GM12875 (cell line): ENCODE data around the gene RAMP3.
"Not testable (repeated sequence)": the region's sequence is repeated elsewhere in the genome, so short reads cannot be mapped to it uniquely, and the experiment has no call there.

ENCODE experiments used
- H3K4me3 ChIP-seq: one replicate; pipeline ENCODE4 v1.5.1; 2011; ENCODE audit warnings: low read depth, low read length, control low read depth
- TF ChIP-seq, protein P1 (sequence below): IDR thresholded peaks from 2 replicates; pipeline ENCODE4 v1.5.1; 2011; ENCODE audit warnings: low read depth, mild to moderate bottlenecking, control low read depth, inconsistent platforms, low read length, moderate library complexity, borderline replicate concordance; ENCODE audit not compliant: insufficient read depth

The RAMP3 gene

DNA sequence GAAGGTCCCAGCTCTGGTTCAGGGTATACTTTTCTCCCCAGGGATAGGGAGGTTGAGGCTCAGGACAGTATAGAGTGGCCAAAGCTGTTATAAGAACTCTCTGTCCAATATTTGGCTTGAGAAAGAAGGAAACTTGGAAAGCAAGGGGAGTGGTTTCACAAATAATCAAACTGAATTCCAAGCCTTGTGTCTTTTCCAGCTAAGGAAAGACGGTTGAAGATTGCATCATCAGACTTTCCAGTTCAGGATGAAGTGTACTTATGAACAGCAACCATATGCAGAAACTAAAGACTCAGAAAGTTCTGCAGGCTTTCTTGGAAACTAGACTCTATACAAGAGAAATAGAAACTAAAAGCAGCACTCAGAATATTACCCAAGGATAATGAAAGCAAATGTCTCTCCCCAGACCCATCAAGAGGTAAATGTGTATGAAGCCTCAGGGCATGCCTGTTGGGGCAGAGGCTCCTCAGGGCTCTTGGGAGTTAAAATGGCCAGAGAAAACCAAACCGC lies 46.4 kb downstream of the RAMP3 start:
- TF ChIP-seq, protein P1, sequence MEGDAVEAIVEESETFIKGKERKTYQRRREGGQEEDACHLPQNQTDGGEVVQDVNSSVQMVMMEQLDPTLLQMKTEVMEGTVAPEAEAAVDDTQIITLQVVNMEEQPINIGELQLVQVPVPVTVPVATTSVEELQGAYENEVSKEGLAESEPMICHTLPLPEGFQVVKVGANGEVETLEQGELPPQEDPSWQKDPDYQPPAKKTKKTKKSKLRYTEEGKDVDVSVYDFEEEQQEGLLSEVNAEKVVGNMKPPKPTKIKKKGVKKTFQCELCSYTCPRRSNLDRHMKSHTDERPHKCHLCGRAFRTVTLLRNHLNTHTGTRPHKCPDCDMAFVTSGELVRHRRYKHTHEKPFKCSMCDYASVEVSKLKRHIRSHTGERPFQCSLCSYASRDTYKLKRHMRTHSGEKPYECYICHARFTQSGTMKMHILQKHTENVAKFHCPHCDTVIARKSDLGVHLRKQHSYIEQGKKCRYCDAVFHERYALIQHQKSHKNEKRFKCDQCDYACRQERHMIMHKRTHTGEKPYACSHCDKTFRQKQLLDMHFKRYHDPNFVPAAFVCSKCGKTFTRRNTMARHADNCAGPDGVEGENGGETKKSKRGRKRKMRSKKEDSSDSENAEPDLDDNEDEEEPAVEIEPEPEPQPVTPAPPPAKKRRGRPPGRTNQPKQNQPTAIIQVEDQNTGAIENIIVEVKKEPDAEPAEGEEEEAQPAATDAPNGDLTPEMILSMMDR: no peak
- no peak overlapping the region for H3K4me3 ChIP-seq

DNA sequence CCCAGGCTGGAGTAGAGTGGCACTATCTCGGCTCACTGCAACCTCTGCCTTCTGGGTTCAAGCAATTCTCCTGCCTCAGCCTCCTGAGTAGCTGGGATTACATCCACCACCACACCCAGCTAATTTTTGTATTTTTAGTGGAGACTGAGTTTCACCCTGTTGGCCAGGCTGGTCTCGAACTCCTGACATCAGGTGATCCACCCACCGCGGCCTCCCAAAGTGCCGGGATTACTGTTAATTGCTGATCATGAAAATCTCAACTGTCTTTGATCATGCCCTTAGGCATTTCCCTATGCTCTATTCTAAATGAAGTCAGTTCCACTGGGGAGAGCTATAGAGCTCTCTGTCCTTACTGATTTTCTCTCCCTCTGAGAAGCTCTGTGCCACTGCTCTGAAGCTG lies 48.7 kb downstream of the RAMP3 start:
- not testable (repeated sequence) for H3K4me3 ChIP-seq

DNA sequence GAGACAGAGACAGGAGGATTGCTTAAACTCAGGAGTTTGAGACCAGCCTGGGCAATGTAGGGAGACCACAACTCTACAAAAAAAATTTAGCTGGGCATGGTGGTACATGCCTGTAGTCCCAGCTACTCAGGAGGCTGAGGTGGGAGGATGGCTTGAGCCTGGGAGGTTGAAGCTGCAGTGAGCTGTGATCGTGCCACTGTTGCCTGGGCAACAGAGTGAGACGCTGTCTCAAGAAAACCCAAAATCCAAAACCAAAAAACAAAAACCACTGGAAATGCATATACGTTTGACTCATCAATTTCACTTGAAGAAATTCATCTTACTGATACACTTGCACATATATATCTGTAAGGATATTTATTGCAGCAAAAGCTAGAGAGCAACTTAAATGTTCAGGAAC lies 52.3 kb downstream of the RAMP3 start:
- not testable (repeated sequence) for H3K4me3 ChIP-seq

DNA sequence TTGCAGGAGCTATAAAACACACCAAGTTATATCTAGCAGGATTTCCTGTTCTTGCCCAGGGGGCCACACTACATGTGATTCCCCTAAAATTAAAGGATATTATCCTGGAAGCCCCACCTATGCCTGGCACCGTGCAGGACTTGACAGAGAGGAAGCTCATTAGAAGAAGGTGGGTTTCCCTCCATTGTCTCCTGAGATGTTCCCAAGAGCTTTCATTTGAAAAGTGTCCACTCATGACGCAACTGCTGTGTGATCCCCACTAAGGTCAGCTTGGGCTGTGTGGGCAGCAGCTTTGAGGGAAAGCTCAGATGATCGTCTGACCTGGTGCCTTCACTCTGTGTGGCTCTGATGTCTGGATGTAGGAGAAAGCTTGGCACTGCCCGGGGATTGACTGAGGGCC lies 53.5 kb downstream of the RAMP3 start:
- TF ChIP-seq, protein P1: no peak
- H3K4me3 ChIP-seq: no peak overlapping the region

DNA sequence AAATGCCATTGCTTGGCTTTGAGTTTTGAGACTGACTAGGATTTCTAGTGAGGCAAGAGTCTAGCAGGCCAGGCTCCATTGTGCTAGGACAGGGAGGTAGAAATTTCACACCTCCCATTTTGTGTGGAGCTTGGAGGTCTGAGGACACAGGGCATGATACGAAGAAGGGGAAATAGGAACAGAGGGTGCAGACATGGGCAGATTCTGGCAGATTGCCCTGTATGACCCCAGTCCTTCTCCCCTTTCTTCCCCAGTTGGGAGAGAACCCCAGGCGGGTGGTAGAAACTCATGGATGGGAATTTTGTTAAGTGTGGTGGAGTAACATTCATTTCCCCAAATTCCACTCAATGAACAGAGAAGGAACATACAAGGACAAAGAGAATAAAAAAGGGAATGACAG lies 54.4 kb downstream of the RAMP3 start:
- H3K4me3 ChIP-seq: no peak overlapping the region
- TF ChIP-seq, protein P1: no peak

DNA sequence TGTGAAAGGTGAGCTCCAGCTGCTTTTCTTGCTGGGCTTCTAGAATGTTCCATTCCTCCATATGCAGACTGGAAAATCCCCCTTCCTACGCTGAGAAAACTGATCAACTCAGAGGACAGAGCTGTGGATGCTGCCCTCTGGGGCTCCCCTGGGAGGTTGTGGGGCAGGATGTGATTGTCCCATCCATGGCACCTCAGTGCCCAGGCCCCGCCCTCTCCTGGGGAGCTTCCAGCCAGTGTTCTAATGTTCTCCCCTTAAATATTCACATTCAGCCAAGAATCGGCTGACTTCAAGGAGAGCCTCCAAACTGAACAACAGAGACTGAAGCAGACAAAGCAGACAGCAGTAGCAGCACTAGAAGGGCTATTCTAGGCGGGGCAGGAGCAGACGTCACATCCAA lies 55.0 kb downstream of the RAMP3 start:
- no peak overlapping the region for H3K4me3 ChIP-seq
- TF ChIP-seq, protein P1: no peak

DNA sequence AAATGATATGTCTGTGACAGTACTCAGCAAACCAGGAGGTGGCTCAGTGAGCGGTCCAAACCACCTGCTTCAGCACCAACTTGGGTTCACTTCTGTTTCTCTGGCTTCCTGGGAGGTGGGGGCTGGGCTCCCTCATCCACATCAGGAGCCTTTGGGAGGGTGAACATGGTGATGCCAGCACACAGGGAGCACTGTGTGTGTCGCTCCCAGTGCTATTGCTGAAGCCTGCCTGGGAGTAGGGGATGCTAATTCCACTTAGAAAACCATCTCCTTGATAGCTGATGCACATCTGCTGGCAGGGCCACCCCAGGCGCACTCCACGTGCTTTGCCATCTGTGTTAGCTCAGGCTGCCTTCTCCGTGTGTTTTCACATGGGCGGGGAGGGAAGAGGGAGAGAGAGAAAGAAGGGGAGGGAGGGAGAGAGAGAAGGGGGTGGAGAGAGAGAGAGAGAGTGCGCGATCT lies 58.0 kb downstream of the RAMP3 start:
- TF ChIP-seq, protein P1: no peak
- no peak overlapping the region for H3K4me3 ChIP-seq

DNA sequence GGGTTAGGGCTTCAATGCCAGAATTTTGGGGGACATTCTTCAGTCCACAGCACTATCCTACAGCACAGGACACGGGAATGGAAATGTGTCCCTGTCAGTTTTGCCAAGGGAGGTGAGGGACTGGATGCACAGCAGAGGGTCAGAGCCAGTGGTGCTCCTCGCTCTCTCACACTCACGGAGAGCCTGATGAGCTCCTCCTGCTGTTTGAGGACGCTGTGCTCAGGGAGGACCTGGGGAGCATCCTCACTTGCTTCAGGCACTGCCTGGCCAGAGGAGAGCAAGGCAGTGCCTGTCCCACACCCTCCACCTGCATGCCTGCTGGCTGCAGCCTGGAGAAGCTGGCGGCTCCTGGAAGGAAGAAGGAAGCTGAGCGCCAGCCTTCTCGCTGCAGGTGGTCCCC lies 58.6 kb downstream of the RAMP3 start:
- H3K4me3 ChIP-seq: no peak overlapping the region
- TF ChIP-seq, protein P1: no peak
